Stimulated activated naive CD8-positive, alpha-beta T cell treated with anti-CD3 and anti-CD28 coated beads, Interleukin-15, Interleukin-2, amounts not matched to agents 100 ng/mL and 50 ng/mL, for 24 hours (primary cell): Measurements from ENCODE around the gene MYO10.
A peak's percentile ranks its signal among the peaks of the same experiment; 100 is the strongest.

ENCODE experiments used
- H3K27ac Mint-ChIP-seq: one replicate; pipeline ENCODE4 v1.8.0; 2021; ENCODE audit warnings: mild to moderate bottlenecking, mixed read lengths
- H3K27me3 Mint-ChIP-seq: one replicate; pipeline ENCODE4 v1.8.0; 2021; ENCODE audit warnings: mixed read lengths
- H3K36me3 Mint-ChIP-seq: one replicate; pipeline ENCODE4 v1.8.0; 2021; ENCODE audit warnings: low read depth, mixed read lengths
- H3K4me1 Mint-ChIP-seq: one replicate; pipeline ENCODE4 v1.8.0; 2021; ENCODE audit warnings: low read depth, mixed read lengths
- H3K4me3 Mint-ChIP-seq: one replicate; pipeline ENCODE4 v1.8.0; 2021; ENCODE audit warnings: mild to moderate bottlenecking, mixed read lengths
- H3K9me3 Mint-ChIP-seq: one replicate; pipeline ENCODE4 v1.8.0; 2021; ENCODE audit warnings: mixed read lengths

MYO10 gene

GRCh38 chr5:16691731-16692130 lies 244.4 kb downstream of the MYO10 start:
- H3K27ac Mint-ChIP-seq = no peak overlapping the region
- no peaks in the 10 kb centered on the region for H3K9me3 Mint-ChIP-seq
- no peak overlapping the region for H3K4me3 Mint-ChIP-seq
- H3K4me1 Mint-ChIP-seq = no peaks in the 10 kb centered on the region
- peaks cover 6% of the 10 kb centered on the region for H3K27me3 Mint-ChIP-seq
- no peaks in the 10 kb centered on the region for H3K36me3 Mint-ChIP-seq

GRCh38 chr5:16690243-16690852 lies 245.7 kb downstream of the MYO10 start:
- Mint-ChIP-seq H3K36me3 (no peaks in the 10 kb centered on the region), H3K9me3 (no peaks in the 10 kb centered on the region), H3K4me3 (no peak overlapping the region), H3K4me1 (no peaks in the 10 kb centered on the region), H3K27ac (no peak overlapping the region), H3K27me3 (peaks cover 6% of the 10 kb centered on the region)

GRCh38 chr5:16687898-16688297 lies 248.2 kb downstream of the MYO10 start:
- Mint-ChIP-seq H3K9me3 (no peaks in the 10 kb centered on the region), H3K4me3 (no peak overlapping the region), H3K27ac (no peak overlapping the region), H3K4me1 (no peaks in the 10 kb centered on the region), H3K27me3 (peaks cover 6% of the 10 kb centered on the region), H3K36me3 (no peaks in the 10 kb centered on the region)

DNA sequence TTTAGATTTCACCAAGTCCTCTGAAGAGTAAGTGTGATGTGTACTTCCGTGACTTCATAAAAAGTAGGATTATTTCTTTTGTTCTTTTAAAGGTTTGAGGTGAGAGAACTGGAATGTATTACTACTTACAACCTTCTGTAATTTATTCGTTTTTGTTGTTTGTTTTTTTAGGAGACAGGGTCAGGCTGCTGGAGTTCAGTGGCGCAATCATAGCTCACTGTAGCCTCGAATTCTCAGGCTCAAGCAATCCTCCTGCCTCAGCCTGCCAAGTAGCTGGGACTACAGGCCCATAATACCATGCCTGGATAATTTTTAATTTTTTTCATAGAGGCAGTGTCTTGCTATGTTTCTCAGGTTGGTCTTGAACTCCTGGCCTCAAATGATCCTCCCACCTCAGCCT lies 251.0 kb downstream of the MYO10 start:
- H3K9me3 Mint-ChIP-seq = no peaks in the 10 kb centered on the region
- H3K36me3 Mint-ChIP-seq = no peaks in the 10 kb centered on the region
- no peak overlapping the region for H3K27ac Mint-ChIP-seq
- H3K4me3 Mint-ChIP-seq = no peak overlapping the region
- peaks cover 6% of the 10 kb centered on the region for H3K27me3 Mint-ChIP-seq
- H3K4me1 Mint-ChIP-seq = no peaks in the 10 kb centered on the region

DNA sequence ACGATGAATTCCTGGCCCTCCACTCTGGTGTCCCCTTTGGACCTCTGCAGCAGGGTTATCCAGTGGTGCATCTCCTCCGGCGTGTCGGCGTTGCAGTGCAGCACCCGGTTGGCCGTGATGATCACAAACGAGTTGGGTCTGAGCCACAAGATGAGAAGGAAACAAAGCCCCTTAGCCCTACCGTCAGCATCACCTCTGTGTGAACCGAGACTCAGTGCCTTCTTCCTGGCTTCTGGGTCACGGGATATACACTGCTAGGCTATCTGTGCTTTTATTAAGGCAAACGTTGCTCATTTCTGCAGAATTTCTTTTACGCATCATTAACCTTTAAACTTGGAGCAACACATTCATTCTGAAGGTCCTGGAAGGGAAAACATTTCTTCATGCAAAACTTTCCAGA lies 254.2 kb downstream of the MYO10 start:
- Mint-ChIP-seq H3K9me3 (no peaks in the 10 kb centered on the region), H3K4me3 (no peak overlapping the region), H3K36me3 (no peaks in the 10 kb centered on the region), H3K4me1 (no peaks in the 10 kb centered on the region), H3K27me3 (no peaks in the 10 kb centered on the region), H3K27ac (no peak overlapping the region)

DNA sequence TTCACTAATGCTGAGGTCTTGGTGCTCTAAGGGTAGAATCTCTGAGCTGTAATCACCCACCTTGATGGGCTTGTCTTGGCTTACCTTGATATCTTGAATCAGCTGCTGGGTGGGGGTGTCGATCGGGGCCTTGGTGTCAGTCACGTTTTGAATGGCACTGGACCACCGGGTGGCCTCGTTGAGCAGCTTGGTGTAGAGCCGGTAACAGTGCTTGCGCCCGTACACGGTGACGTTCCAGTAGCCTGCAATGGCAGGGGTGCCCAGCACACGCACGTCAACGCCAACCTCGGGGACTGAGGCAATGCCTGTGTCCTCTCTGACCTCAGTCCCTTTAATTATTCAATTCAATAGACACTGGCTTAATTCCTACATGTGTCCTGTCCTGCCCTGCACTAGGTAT lies 256.2 kb downstream of the MYO10 start:
- no peaks in the 10 kb centered on the region for H3K36me3 Mint-ChIP-seq
- no peaks in the 10 kb centered on the region for H3K9me3 Mint-ChIP-seq
- H3K4me1 Mint-ChIP-seq = no peaks in the 10 kb centered on the region
- no peaks in the 10 kb centered on the region for H3K27me3 Mint-ChIP-seq
- H3K4me3 Mint-ChIP-seq = no peak overlapping the region
- no peak overlapping the region for H3K27ac Mint-ChIP-seq

DNA sequence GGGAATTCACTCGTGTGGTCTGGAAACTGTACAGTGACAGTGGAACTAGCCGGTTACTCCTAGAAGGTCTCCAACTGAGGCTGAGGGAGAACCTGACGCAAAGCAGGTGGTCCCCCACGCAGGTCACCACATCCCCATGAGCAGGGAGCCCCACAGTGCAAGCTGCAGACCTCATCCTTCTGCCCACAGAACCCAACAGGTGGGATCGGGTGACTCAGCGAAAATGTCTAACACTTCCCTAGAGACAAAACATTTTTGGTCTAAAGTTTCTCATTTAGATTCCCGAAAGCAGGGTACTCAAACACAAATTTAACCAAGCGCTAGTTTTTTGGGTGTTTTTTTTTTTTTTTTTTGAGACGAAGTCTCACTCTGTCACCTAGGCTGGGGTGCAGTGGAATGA lies 256.9 kb downstream of the MYO10 start:
- H3K9me3 Mint-ChIP-seq = no peaks in the 10 kb centered on the region
- no peaks in the 10 kb centered on the region for H3K36me3 Mint-ChIP-seq
- no peaks in the 10 kb centered on the region for H3K27me3 Mint-ChIP-seq
- no peak overlapping the region for H3K27ac Mint-ChIP-seq
- no peaks in the 10 kb centered on the region for H3K4me1 Mint-ChIP-seq
- no peak overlapping the region for H3K4me3 Mint-ChIP-seq

- Mint-ChIP-seq H3K27me3 (no peaks in the 10 kb centered on the region), H3K4me1 (peaks cover 10% of the 10 kb centered on the region), H3K4me3 (no peak overlapping the region), H3K9me3 (no peaks in the 10 kb centered on the region), H3K36me3 (no peaks in the 10 kb centered on the region), H3K27ac (no peak overlapping the region)
Measured at GRCh38 chr5:16675806-16676205, 260.3 kb downstream of the MYO10 start.

GRCh38 chr5:16674750-16675149 lies 261.3 kb downstream of the MYO10 start:
- H3K4me1 Mint-ChIP-seq = peaks cover 10% of the 10 kb centered on the region
- no peaks in the 10 kb centered on the region for H3K36me3 Mint-ChIP-seq

GRCh38 chr5:16673241-16674201 lies 262.6 kb downstream of the MYO10 start:
- Mint-ChIP-seq H3K4me3 (peak overlapping the region; percentile 40), H3K36me3 (no peaks in the 10 kb centered on the region), H3K9me3 (no peaks in the 10 kb centered on the region), H3K27me3 (no peaks in the 10 kb centered on the region), H3K4me1 (peaks cover 10% of the 10 kb centered on the region), H3K27ac (no peak overlapping the region)

More at GRCh38 chr5:16674750-16675149, 261.3 kb downstream of the MYO10 start:
- no peak overlapping the region for H3K4me3 Mint-ChIP-seq
- H3K9me3 Mint-ChIP-seq = no peaks in the 10 kb centered on the region
- no peaks in the 10 kb centered on the region for H3K27me3 Mint-ChIP-seq
- no peak overlapping the region for H3K27ac Mint-ChIP-seq

DNA sequence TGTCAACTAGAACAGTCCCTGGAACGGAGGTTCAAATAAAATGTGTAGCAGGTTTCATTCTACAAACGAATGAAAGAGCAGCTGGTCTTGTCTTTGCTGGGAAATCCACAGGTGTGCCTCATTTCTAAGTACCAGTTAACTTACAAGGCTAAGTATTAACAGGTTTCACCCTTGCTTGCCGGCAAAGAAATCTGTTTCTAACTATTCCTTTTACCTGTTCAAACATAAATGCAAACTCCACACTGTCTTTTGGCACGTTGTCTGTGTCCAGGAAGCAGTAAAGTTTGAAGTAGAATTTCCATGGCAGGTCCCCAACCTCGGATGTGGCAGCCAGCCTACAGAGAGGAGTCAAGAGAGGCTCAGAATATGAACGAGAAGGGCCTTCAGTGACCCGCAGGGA lies 264.9 kb downstream of the MYO10 start:
- no peaks in the 10 kb centered on the region for H3K27me3 Mint-ChIP-seq
- no peaks in the 10 kb centered on the region for H3K36me3 Mint-ChIP-seq
- H3K27ac Mint-ChIP-seq = no peak overlapping the region
- peaks cover 10% of the 10 kb centered on the region for H3K4me1 Mint-ChIP-seq
- no peaks in the 10 kb centered on the region for H3K9me3 Mint-ChIP-seq
- H3K4me3 Mint-ChIP-seq = no peak overlapping the region

GRCh38 chr5:16669776-16670175 lies 266.3 kb downstream of the MYO10 start:
- Mint-ChIP-seq H3K27ac (no peak overlapping the region), H3K4me3 (no peak overlapping the region), H3K4me1 (peaks cover 10% of the 10 kb centered on the region), H3K36me3 (no peaks in the 10 kb centered on the region), H3K27me3 (no peaks in the 10 kb centered on the region), H3K9me3 (no peaks in the 10 kb centered on the region)

DNA sequence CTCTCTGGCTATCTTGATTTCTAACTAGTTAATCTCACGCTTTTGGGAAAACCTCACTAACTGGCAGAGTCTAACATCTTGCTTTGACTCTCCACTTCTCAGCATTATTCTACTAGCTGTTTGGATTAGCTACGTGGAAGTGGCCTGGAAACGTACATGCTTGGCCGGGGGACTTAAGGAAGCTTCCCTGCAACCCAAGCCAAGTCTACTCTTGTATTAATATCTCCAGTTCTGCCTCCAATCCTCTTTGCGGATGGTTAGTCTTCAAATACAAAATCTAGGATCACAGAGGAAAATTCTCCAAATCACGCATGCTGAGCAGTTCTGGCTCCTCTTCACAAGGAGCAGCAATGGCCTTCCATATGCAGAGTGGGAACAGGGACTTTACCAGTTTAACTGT lies 267.5 kb downstream of the MYO10 start:
- Mint-ChIP-seq H3K9me3 (no peaks in the 10 kb centered on the region), H3K36me3 (no peaks in the 10 kb centered on the region), H3K27ac (no peak overlapping the region), H3K27me3 (no peaks in the 10 kb centered on the region), H3K4me1 (peaks cover 12% of the 10 kb centered on the region), H3K4me3 (no peak overlapping the region)

DNA sequence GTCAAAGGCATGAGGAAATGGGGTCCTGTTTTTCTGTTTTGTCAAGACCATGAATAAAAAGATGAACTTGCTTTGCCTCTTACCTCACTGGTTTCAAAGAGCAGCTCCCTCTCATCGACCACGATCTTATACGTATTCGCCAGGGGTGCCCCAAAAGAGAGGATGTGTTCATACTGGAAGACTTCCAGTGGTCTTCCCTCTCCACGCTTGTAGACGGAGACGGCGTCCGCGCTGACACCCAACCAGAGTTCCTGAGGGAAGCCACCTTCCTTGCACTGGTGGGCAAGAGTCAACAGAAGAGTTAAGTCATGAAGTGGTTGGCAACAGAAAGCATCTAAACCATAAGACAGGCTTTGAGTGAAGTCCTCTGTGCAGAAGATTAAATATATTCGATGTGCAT lies 267.9 kb downstream of the MYO10 start:
- Mint-ChIP-seq H3K27me3 (no peaks in the 10 kb centered on the region), H3K4me1 (peaks cover 10% of the 10 kb centered on the region), H3K9me3 (no peaks in the 10 kb centered on the region), H3K4me3 (no peak overlapping the region), H3K27ac (peak overlapping the region; percentile 29), H3K36me3 (no peaks in the 10 kb centered on the region)

DNA sequence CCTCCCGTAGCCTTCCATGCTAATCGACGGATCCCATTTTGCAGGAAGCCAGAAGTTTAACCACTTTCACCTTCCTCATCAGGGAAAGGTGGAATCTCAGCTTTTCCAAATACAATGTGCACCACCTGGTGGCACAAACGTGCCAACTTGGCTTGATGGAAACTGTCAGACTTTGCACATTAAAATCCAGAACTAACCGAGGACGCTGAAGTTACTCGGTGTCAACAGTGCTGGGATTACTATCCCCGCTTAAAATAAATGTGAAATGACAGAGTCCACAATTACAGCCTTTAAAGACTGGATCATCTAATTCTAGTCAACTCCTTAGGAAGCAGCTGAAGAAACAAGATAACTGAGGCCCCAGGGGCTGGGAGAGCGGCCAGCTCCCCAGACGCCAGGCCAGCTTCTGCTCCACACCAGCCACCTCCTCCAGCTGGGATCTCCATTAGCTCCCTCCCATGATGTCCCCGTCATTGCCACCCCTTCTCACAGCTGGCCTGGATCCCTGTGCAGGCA lies 269.1 kb downstream of the MYO10 start:
- H3K4me3 Mint-ChIP-seq = no peak overlapping the region

More for the DNA sequence above, 269.1 kb downstream of the MYO10 start:
- H3K27ac Mint-ChIP-seq = no peak overlapping the region
- no peaks in the 10 kb centered on the region for H3K27me3 Mint-ChIP-seq
- peaks cover 7% of the 10 kb centered on the region for H3K4me1 Mint-ChIP-seq
- H3K9me3 Mint-ChIP-seq = no peaks in the 10 kb centered on the region
- H3K36me3 Mint-ChIP-seq = no peaks in the 10 kb centered on the region
